ENCODE measurements around the gene DCBLD2.

Gene DCBLD2

DNA sequence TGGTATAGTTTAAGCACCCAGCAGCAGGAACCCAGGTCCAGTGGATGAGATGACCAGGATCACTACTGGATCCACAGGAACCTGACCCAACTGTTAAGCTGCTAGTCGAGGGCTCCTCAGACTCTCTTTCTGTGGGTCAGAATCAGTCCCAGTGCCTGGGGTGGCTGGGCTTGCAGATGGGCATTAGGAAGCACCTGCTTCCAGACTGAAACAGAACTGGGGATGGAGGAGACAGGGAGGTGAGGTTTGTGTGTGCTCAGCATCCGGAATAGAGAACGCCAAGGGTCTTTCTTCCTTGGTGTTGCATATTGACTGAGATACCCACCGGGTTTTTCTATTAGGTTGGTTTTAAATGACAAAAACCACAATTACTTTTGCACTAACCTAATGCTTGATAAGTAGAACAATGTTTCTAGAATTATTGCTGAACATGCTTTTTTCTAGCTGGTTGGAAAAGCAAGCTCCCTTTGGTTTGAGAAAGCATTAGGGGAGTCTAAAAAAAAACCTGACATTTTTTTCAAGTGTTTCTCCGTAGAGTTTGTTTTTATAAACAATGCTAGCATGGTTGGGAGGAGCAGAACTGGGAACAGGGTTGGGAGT lies 137.6 kb downstream of the DCBLD2 start:
- DNase-seq: no peak

GRCh38 chr3:98763076-98763475 lies 138.4 kb downstream of the DCBLD2 start, which contains the start of gene ST3GAL6:
Gene ST3GAL6 (plus strand): TSS chr3:98763340. CDS start chr3:98768441, 5,101 bp downstream.
- no peak for DNase-seq

- no peak for DNase-seq
Measured at GRCh38 chr3:98761643-98762229, 139.8 kb downstream of the DCBLD2 start.

GRCh38 chr3:98759629-98760028 lies 141.9 kb downstream of the DCBLD2 start:
- DNase-seq: no peak

DNA sequence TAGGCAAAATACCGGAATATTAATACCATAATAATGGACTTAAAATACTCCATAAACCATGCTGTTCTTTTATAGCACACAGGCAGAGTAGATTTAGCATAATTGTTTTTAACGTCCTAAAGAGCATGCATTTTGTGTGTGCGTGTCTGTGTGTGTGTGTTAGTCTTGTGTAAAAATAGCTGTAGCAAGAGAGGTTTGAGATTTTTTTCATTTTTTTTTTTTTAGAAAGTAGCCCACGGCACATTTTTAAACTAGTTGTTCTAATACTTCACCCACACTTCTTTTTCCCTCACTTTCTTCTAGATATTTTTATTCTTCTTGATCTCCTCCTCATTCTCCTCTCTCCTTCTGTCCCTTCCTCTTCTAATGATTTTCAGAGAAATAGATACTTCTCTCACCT lies 145.9 kb downstream of the DCBLD2 start:
- no peak for DNase-seq

GRCh38 chr3:98754483-98754882 lies 147.0 kb downstream of the DCBLD2 start:
- DNase-seq: no peak

GRCh38 chr3:98750276-98750919 lies 151.1 kb downstream of the DCBLD2 start:
- DNase-seq: no peak

DNA sequence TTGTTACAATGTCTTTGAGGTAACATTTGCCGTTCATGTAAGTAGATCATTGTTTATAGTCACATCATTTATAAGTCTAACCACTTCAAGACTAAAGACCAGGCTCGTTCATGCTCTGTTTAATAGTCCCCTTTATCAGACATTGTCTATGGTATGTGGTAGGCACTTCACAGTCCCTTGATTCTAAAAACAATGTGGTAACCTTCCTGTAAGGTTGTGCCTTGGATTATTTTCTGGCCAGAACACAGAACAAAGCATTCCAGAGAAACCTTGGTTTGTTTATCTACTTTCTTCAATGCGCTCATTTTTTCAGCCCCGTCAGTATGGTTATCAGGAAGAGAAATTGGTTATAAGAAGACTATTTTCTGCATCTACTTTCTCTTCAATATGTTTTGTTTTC lies 154.6 kb downstream of the DCBLD2 start:
- DNase-seq: no peak

- DNase-seq: no peak
Measured at GRCh38 chr3:98746122-98746521, 155.4 kb downstream of the DCBLD2 start.
